GM15510 (cell line): ENCODE measurements around the gene PPP6R1.

Source experiments
- POLR2A ChIP-seq: IDR thresholded peaks from 3 replicates; pipeline ENCODE4 v1.6.1; 2011; ENCODE audit warnings: borderline replicate concordance; ENCODE audit not compliant: insufficient read length; ENCODE audit errors: extremely low read depth

The PPP6R1 gene

DNA sequence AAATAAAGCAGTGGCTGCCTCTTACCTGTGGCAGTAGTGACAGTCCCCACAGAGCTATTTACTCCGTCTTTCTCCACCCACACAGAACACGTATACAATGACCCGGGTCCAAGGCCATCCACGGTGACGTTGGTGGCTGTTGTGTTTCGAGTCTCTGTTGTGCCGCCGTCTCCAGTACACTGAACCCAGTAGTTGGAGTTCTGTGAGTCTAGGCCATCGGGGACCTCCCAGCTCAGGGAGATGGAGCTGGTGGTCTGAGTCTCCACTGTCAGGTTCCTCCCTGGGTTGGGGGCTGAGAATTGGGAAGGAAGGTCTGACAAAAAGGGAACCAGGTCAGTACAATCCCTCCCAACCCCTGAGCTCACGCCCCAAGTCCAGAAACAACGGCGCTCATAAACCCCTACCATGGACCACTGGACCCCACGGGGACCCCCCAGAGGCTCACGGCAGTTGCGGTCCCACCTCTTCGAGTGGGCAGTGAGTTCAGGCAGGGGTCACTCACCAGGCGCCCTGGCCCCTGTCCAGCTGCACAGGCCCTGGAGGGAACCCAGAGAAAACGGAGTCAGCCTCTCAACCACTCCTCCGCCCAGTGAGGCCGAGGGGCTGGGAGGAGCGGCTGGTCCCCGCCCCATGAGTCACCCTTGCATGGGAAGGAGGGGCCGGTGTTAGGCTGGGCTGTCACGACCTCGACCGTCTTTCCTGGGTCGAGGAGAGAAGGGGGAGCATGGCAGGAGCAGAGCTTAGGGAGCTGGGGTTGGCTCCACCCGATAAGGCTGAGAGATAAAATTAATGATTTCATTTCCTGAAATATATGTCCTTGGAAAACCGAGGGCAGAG lies 51.9 kb downstream of the PPP6R1 start:
- TF ChIP-seq POLR2A = no peak

GRCh38 chr19:55199620-55200204 lies 59.1 kb downstream of the PPP6R1 start:
- TF ChIP-seq POLR2A = no peak

DNA sequence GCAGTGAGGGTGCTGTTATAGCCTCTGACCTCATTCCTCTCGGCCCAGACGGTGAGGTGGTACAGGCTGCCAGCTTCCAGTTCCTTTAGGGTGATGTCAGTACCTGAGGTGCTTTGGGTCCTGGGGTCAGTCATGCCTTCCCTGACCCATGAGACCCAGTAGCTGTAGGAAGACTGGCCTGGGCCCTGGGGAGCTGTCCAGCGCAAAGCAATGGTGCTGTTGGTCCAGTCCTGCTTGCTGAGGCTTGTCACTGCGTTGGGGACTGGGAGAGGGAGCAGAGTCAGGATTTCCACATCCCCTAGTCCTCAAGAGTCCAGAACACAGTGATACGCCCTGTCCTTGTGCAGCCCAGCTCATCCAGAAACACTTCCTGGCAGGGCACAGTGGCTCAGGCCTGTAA lies 60.2 kb downstream of the PPP6R1 start:
- no peak for TF ChIP-seq POLR2A

DNA sequence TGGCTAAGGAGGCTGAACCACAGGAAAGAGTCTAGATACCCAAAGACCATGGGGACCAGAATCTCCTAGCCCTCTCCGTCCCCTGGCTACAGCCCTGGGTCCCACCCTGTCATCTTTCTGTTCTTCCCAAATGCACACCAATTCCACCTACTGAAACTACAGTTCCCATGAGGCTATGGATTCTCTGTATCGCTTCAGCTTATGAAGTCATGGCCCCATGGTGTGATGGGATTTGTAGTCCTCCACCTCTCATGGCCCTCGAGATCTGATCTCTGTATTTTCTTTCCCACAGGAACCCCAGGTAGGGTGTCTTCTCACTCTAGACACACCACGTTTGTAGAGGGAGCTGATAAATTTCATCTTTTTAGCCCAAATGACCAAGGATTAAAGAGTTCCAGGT lies 61.3 kb downstream of the PPP6R1 start:
- no peak for TF ChIP-seq POLR2A

DNA sequence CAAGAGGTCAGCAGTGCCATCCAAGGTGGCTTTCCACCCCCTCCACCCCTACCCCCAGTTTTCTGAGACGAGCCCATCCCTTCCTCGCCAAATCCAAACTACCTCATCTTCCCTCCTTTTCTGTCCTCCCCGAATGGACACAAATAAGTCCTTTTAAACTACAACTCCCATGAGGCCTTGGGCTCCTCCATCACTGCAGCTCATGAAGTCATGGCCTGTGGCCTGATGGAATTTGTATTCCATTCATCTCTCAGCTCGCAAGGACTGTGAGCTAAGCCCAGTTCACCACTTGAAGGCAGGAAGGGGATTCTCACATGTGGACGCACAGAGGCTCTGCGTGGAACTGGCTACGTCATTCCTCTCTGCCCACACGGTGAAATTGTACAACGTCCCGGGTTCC lies 62.0 kb downstream of the PPP6R1 start:
- TF ChIP-seq POLR2A = no peak

GRCh38 chr19:55193481-55193880 lies 65.3 kb downstream of the PPP6R1 start:
- TF ChIP-seq POLR2A = no peak

GRCh38 chr19:55189403-55189835 lies 69.4 kb downstream of the PPP6R1 start:
- TF ChIP-seq POLR2A = no peak

- no peak for TF ChIP-seq POLR2A
Measured at GRCh38 chr19:55188625-55189024, 70.2 kb downstream of the PPP6R1 start.

- no peak for TF ChIP-seq POLR2A
Measured at GRCh38 chr19:55186080-55186479, 72.7 kb downstream of the PPP6R1 start.

DNA sequence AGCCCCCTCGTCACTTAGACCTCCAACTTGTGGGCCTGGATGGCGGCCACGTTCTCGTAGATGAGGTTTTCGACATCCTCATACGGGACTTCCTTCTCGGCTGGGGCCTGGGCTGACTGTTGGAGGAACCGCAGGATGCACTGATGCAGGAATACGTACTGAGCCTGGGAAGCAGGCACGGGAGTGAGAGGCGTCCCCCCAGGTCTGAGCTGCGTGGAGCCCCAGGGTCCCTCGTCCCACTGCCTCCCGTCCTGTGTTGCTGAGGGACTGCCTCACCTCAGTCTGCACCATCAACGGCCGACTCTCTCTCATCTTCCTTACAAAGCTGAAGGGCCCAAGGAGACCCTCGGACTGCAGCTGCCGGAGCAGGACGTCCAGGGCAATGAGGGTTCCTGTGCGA lies 77.1 kb downstream of the PPP6R1 start:
- TF ChIP-seq POLR2A = no peak
